Ascending aorta (tissue), 2 donors: ENCODE data around the gene CERT1. TPM values are rescaled to one million over a fixed set of nuclear protein-coding genes. Genes with fewer than 3 reads are reported as not detected.
"Not testable (repeated sequence)": the region's sequence is repeated elsewhere in the genome, so short reads cannot be mapped to it uniquely, and the experiment has no call there.

Experiments
- DNase-seq, 2 donors: peaks; one replicate each; pipeline ENCODE4 v3.0.0-alpha.2; 2019; ENCODE audit warnings: low spot score in 2 of 2
- H3K27ac ChIP-seq, 2 donors: fragments of 200-600 bp; sonication (generic); one replicate each; pipeline ENCODE4 v1.5.1; 2016 to 2017; ENCODE audit warnings: mild to moderate bottlenecking in 1 of 2
- H3K27me3 ChIP-seq: fragments of 200-600 bp; sonication (generic); one replicate; pipeline ENCODE4 v1.5.1; 2017
- H3K36me3 ChIP-seq, 2 donors: fragments of 200-600 bp; sonication (generic); one replicate each; pipeline ENCODE4 v1.5.1; 2016
- H3K4me1 ChIP-seq, 2 donors: fragments of 200-600 bp; sonication (generic); one replicate each; pipeline ENCODE4 v1.5.1; 2016 to 2017; ENCODE audit warnings: mild to moderate bottlenecking in 1 of 2
- H3K4me3 ChIP-seq, 2 donors: fragments of 200-600 bp; sonication (generic); one replicate each; pipeline ENCODE4 v1.5.1; 2016 to 2017; ENCODE audit warnings: mild to moderate bottlenecking in 1 of 2
- H3K9me3 ChIP-seq, 2 donors: fragments of 200-600 bp; sonication (generic); one replicate each; pipeline ENCODE4 v1.5.1; 2016
- intact Hi-C: fragments of 100-400 bp; cut with DNase I; formaldehyde crosslinking; loops from one replicate; pipeline ENCODE4 v1.15.1; 2023
- total RNA-seq: library from RNA; depleted of rRNA; stranded (reverse); fragments of >200 nt; gene quantifications from one replicate; pipeline ENCODE4 v1.1.0, GENCODE V29; 2016
- TF ChIP-seq, protein P1 (sequence below), 3 experiments: fragments of 200-600 bp in 2 of 3; fragments of 450-650 bp in 1 of 3; sonication (generic) in 2 of 3; IDR thresholded peaks; one replicate each; pipeline ENCODE4 v1.5.1; 2016 to 2019; ENCODE audit warnings: antibody characterized with exemption in 3 of 3, mild to moderate bottlenecking in 1 of 3, moderate library complexity in 1 of 3

Gene CERT1
- total RNA-seq, 1 donor from 2014 or later = 29.8 TPM

DNA sequence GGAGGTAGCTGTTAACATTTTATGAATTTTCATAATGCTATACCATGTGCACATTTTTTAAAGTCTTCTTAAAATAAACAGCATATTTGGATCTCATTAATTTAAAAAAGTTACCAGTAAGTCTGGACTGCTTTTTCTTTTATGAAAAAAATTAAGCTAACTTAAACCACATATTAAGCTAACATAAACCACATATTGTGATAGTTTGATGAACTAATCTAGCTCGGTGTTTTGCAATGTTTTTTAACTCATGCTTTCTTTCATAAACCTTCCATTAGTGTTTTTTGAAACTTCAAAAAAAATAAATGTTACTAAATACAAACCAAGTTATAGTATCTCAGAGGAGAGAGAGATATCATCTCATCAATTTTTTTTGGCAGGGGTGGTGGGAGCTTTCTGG is 26.8 kb upstream of the CERT1 start:
- intact Hi-C loops = no loop called here
- no peak for DNase-seq
- Histone ChIP-seq H3K27me3 (no peaks in the 10 kb centered on the region), H3K4me1 (no peaks in the 10 kb centered on the region), H3K9me3 (peaks cover 3 to 8% of the 10 kb centered on the region in 2 donors), H3K4me3 (no peak overlapping the region), H3K27ac (no peak overlapping the region), H3K36me3 (peaks cover 0 to 10% of the 10 kb centered on the region in 2 donors)
- TF ChIP-seq, protein P1, sequence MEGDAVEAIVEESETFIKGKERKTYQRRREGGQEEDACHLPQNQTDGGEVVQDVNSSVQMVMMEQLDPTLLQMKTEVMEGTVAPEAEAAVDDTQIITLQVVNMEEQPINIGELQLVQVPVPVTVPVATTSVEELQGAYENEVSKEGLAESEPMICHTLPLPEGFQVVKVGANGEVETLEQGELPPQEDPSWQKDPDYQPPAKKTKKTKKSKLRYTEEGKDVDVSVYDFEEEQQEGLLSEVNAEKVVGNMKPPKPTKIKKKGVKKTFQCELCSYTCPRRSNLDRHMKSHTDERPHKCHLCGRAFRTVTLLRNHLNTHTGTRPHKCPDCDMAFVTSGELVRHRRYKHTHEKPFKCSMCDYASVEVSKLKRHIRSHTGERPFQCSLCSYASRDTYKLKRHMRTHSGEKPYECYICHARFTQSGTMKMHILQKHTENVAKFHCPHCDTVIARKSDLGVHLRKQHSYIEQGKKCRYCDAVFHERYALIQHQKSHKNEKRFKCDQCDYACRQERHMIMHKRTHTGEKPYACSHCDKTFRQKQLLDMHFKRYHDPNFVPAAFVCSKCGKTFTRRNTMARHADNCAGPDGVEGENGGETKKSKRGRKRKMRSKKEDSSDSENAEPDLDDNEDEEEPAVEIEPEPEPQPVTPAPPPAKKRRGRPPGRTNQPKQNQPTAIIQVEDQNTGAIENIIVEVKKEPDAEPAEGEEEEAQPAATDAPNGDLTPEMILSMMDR (IDR thresholded peaks at IDR 0.05) = no peak

GRCh38 chr5:75536694-75537360 is 25.4 kb upstream of the CERT1 start:
- DNase-seq = no peak
- no peak overlapping the region for H3K4me3 ChIP-seq
- H3K9me3 ChIP-seq = peaks cover 3 to 9% of the 10 kb centered on the region in 2 donors
- no peak overlapping the region for H3K27ac ChIP-seq
- intact Hi-C loops = no loop called here
- H3K27me3 ChIP-seq = no peaks in the 10 kb centered on the region
- TF ChIP-seq, protein P1 (IDR thresholded peaks at IDR 0.05) = no peak
- H3K4me1 ChIP-seq = no peaks in the 10 kb centered on the region
- peaks cover 0 to 10% of the 10 kb centered on the region in 2 donors for H3K36me3 ChIP-seq

DNA sequence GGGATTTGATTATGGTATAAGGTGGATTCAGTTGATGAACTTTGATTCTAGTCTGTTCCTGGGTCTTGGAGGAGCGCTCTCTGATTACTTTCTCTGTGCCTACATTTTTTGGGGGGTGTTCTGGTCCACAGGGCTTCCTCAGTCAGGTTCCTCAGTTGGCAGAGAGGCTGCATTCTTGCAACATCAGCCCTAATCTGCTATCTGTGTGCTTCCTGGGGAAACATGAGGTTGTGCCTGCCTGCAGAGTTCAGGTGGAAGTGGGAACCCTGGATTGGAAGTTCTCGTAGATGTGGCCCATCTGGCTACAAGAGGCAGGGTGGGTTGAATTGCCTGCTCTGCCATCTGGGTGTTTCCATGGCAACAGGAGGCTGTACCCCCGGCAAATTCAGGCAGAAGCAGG is 24.7 kb upstream of the CERT1 start:
- TF ChIP-seq, protein P1 (IDR thresholded peaks at IDR 0.05) = no peak
- Histone ChIP-seq H3K4me3 (no peak overlapping the region), H3K9me3 (peaks cover 3 to 9% of the 10 kb centered on the region in 2 donors), H3K27me3 (no peaks in the 10 kb centered on the region), H3K36me3 (peaks cover 0 to 10% of the 10 kb centered on the region in 2 donors), H3K4me1 (no peaks in the 10 kb centered on the region), H3K27ac (no peak overlapping the region)
- DNase-seq = no peak
- intact Hi-C loops = no loop called here

DNA sequence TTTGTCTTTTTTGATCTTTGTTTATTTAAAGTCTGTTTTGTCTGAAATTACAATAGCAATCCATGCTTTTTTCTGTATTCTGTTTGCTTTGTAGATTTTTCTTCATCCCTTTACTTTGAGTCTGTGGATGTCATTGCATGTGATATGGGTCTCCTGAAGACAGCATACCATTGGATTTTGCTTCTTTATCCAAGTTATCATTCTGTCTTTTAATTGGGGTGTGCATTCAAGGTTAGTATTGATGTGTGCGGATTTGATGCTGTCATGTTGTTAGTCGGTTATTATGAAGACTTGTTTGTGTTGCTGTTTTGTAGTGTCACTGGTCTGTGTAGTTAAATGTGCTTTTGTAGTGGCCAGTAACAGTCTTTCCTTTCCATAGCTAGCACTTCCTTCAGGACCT is 23.3 kb upstream of the CERT1 start:
- no peak overlapping the region for H3K27ac ChIP-seq
- TF ChIP-seq, protein P1 (IDR thresholded peaks at IDR 0.05) = no peak
- intact Hi-C loops = no loop called here

DNA sequence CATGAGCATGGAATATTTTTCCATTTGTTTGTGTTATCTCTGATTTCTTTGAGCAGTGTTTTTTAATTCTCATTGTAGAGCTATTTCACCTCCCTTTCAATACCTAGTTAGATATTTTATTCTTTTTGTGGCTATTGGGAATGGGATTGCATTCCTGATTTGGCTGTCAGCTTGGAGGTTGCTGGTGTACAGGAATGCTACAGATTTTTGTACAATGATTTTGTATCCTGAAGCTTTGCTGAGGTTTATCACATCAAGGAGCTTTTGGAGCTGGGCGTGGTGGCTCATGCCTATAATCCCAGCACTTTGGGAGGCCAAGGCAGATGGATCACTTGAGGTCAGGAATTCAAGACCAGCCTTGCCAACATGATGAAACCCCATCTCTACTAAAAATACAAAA is 22.3 kb upstream of the CERT1 start:
- DNase-seq, H3K27me3 ChIP-seq, H3K4me1 ChIP-seq, H3K27ac ChIP-seq, H3K4me3 ChIP-seq, intact Hi-C loops, H3K9me3 ChIP-seq: not testable (repeated sequence)
- H3K36me3 ChIP-seq = peaks cover 0 to 10% of the 10 kb centered on the region in 2 donors

More for the DNA sequence above, 23.3 kb upstream of the CERT1 start:
- DNase-seq = no peak
- H3K27me3 ChIP-seq = no peaks in the 10 kb centered on the region
- H3K4me3 ChIP-seq = no peak overlapping the region
- H3K9me3 ChIP-seq = peaks cover 3 to 9% of the 10 kb centered on the region in 2 donors
- peaks cover 0 to 10% of the 10 kb centered on the region in 2 donors for H3K36me3 ChIP-seq
- no peaks in the 10 kb centered on the region for H3K4me1 ChIP-seq

- no peak for DNase-seq
- Histone ChIP-seq H3K27ac (no peak overlapping the region), H3K4me3 (no peak overlapping the region), H3K36me3 (peaks cover 0 to 10% of the 10 kb centered on the region in 2 donors), H3K27me3 (no peaks in the 10 kb centered on the region), H3K9me3 (peaks cover 3 to 9% of the 10 kb centered on the region in 2 donors), H3K4me1 (no peaks in the 10 kb centered on the region)
- TF ChIP-seq, protein P1 (IDR thresholded peaks at IDR 0.05) = no peak
- intact Hi-C loops = no loop called here
Observed at GRCh38 chr5:75532190-75532589, 20.8 kb upstream of the CERT1 start.
